ENCODE results near the gene CUX1. TPM values are rescaled to one million over a fixed set of nuclear protein-coding genes. Genes with fewer than 3 reads are reported as not detected.
"Not testable (repeated sequence)": the region's sequence is repeated elsewhere in the genome, so short reads cannot be mapped to it uniquely, and the experiment has no call there.

The CUX1 gene
- total RNA-seq, 1 donor, result 99.1 TPM

DNA sequence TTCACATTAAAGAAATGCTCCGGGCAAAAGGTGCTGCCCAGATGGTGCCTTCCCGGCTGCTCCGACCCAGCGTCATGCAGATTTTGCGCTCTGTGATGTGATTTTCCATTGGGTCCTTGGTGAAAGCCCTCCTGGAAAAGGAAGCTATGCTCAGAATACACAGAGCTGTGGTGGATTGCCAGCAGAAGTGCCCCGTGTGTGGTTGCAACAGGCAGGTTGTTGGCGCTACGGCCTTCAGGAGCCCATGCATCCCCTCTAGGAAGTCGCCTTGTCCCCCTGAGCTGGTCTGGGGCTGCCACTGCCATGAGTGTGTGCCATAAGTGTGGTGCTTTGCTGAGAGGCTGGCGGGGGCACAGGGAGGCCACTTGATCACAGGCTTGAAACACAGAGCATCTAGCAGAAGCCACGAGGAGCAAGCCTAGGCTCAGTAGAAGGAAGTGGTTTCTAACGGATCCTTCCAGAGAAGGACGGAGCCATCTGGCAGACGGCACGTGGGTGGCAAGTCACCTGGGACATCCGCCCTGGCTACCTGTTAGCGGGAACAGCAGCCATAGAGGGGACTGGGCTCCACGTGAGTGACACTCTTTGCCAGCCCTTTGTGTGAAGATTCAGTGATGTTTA, 210.9 kb downstream of the CUX1 start:
- peak in 2 of 3 donors; percentile 54 to 80 for DNase-seq (ENCODE audit: low read depth in 2 of 3, low spot score in 2 of 3)

- DNase-seq (ENCODE audit: low read depth in 2 of 3, low spot score in 2 of 3), result no peak
Observed at GRCh38 chr7:102029616-102030015, 212.2 kb downstream of the CUX1 start.

- no peak for DNase-seq (ENCODE audit: low read depth in 2 of 3, low spot score in 2 of 3)
Observed at GRCh38 chr7:102030696-102031095, 213.3 kb downstream of the CUX1 start.

DNA sequence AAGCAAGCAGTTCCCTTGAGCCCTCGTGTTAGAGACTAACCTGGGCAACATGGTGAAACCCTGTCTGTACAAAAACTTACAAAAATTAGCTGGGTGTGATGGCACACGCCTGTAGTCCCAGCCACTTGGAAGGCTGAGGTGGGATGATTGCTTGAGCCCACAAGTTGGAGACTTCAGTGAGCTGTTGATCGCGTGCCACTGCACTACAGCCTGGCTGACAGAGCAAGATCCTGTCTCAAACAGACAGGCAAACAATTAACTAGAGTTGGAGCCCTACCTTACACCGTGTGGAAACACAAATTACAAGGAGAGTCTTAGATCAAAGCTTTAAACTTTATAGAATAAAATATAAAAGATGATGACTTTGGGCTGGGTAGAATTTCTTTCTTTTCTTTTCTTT, 219.5 kb downstream of the CUX1 start:
- DNase-seq (ENCODE audit: low read depth in 2 of 3, low spot score in 2 of 3), result no peak

- no peak for DNase-seq (ENCODE audit: low read depth in 2 of 3, low spot score in 2 of 3)
Observed at GRCh38 chr7:102039706-102040105, 222.3 kb downstream of the CUX1 start.

DNA sequence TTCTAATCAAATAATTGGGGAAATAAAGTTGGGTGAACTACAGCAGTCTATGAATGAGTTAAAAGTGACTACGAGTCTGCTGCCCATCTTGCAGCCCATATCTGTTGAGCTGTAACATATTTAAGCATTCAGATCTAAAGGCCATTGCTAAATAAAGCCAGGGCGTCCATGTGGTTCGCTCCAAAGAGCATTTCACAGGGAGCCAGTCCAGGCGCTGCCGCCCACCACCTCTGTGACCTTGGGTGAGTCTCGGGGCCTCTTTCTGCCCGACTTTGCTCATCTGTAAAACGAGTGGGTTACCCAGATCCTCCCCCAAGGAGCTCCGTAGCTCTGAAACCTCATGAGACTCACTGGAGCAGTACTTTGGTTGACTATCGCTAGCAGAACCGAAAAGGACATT, 223.1 kb downstream of the CUX1 start:
- DNase-seq (ENCODE audit: low read depth in 2 of 3, low spot score in 2 of 3), result no peak

DNA sequence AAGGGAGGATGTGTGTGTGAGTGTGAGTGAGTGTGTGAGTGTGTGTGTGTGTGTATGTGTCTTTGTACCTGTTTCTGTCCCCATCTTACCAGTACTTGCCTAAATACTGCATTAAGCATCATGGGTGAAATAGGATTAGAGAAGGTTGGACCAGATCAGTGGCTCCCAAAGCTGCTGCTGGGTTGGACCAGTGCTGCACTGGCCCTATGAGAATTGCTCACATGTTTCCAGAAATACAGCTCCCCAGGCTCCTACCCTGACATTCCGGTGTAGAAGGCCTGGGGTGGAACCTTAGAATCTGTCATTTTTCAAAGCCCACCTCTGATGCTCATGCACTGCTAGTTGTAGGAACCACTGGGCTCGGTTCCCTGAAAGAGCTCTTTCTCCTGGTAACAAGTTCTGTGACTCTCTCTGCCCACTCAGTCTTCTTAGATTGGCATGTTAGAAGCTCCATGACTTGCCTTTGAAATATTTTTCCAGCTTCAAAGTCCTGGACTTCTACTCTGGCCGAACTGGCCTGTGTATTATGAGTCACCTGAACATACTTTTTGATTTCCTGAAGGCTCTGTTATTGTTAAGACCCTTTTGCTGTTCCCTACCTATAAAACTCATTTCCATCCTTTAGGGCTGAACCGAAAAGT, 224.7 kb downstream of the CUX1 start:
- DNase-seq (ENCODE audit: low read depth in 2 of 3, low spot score in 2 of 3), result no peak

DNA sequence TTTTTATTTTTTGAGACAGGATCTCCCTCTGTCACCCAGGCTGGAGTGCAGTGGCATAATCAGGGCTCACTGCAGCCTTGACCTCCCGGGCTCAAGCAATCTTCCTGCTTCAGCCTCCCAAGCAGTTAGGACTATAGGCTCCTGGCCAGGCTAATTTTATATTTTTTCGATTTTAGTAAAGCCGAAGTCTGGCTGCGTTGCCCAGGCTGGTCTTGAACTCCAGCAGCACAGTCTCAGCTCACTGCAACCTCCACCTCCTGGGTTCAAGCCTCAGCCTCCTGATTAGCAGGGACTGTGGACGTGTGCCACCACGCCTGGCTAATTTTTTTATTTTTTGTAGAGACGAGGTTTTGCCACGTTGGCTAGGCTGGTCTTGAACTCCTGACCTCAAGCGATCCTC, 225.4 kb downstream of the CUX1 start:
- not testable (repeated sequence) for DNase-seq (ENCODE audit: low read depth in 2 of 3, low spot score in 2 of 3)

- no peak for DNase-seq (ENCODE audit: low read depth in 2 of 3, low spot score in 2 of 3)
Observed at GRCh38 chr7:102044641-102044983, 227.2 kb downstream of the CUX1 start.

- DNase-seq (ENCODE audit: low read depth in 2 of 3, low spot score in 2 of 3), result peak in 2 of 3 donors; percentile 44 to 47
Observed at GRCh38 chr7:102044984-102045673, 227.7 kb downstream of the CUX1 start.

DNA sequence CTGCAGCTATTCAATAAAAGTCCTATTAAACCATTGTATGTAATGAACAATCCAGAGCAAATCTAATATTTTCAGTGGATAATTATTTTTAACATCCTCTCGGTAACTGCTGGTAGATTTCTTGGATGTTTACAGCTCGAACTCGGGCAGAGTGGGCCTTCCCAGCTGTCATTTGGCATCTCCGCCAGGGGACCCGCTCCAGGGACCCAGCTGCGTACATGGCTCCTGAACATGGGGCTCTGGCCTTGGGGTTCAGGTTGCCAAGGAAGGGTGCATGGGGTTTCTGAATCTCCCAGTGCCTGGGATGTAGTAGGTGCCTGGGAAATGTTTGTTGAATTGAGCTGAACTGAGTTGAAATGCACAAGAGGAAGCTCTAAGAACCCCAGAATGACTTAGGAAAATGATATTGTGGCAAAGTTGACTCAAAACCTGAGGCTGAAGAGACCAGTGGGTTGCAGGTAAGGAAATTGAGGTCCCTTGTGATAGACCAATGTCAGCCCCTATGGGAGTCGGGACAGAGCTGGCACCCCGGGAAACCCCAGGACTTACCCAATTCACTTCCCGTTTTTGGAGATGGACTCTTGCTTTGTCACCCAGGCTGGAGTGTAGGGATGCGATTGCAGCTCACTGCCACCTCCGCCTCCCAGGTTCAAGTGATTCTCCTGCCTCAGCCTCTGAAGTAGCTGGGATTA, 228.4 kb downstream of the CUX1 start:
- no peak for DNase-seq (ENCODE audit: low read depth in 2 of 3, low spot score in 2 of 3)

GRCh38 chr7:102046373-102047117, 229.1 kb downstream of the CUX1 start:
- no peak for DNase-seq (ENCODE audit: low read depth in 2 of 3, low spot score in 2 of 3)

DNA sequence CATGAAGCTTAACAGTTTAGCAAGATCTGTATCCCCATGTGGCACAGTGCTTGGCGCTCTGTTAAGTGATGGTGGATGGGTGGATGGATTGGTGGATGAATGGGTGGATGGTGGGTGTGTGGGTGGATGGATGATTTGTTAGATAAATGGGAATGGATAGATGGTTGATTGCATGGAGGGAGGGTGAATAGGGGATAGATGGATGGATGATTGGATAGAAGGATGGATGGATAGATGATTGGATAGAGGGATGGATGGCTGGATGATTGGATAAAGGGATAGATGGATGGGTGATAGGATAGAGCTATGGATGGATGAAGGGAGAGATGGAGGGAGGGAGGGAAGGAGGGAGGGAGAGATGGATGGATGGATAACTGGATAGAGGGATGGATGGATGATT, 229.7 kb downstream of the CUX1 start:
- no peak for DNase-seq (ENCODE audit: low read depth in 2 of 3, low spot score in 2 of 3)

- DNase-seq (ENCODE audit: low read depth in 2 of 3, low spot score in 2 of 3), result no peak
Observed at GRCh38 chr7:102049765-102050164, 232.3 kb downstream of the CUX1 start.

DNA sequence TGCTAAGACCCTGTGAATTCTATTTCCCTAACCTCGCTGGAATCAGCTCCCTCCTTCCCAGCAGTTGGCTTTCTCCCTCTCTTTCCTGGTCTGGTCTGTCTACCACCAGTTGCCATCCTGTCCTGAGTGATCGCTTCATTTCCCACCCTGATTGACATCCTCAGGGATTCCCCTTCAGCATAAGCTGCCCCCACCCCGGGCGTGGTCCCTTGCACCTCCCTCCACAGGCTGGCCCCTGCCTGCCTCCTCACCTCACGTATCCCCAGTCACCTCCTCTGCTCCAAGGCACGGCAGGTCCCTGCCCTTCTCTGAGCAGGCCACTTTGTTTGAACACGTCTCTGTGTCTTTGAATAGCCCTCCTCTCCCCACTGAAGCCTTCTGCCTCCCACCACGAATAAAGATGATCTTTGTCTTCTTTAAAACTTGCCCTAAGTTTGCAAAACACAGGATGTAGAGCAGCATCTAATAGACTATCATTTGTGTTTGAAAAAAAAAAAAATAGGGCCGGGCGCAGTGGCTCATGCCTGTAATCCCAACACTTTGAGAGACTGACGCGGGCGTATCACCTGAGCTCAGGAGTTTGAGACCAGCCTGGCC, 233.5 kb downstream of the CUX1 start:
- DNase-seq (ENCODE audit: low read depth in 2 of 3, low spot score in 2 of 3), result no peak

DNA sequence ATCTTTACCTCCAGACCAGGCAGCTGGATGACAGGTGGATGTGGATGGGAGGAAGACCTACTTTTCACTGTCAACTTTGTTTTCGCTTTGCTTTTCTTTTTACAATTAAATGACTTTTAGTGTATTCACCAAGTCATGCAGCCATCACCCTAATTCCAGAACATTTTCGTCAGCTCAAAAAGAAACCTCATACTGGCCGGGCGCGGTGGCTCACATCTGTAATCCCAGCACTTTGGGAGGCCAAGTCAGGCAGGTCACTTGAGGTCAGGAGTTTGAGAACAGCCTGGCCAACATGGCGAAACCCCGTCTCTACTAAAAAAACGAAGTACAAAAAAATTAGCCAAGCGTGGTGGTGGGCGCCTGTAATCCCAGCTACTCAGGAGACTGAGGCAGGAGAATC, 234.3 kb downstream of the CUX1 start:
- not testable (repeated sequence) for DNase-seq (ENCODE audit: low read depth in 2 of 3, low spot score in 2 of 3)

DNA sequence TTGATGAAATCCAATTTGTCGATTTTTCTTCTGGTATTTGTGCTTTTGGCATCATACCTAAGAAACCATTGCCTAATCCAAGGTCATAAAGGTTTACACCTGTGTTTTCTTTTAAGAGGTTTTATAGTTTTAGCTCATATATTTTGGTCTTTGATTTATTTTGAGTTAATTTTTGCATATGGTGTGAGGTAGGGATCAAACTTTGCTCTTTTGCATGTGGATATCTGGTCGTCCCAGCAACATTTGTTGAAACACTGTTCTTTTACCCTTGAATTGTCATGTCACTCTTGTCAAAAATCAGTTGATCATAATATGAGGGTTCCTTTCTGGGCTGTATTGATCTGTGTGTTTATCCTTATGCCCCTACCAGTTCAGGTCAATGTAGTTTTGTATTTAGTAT, 236.7 kb downstream of the CUX1 start:
- peak in 1 of 3 donors; percentile 30 for DNase-seq (ENCODE audit: low read depth in 2 of 3, low spot score in 2 of 3)

GRCh38 chr7:102055181-102055976, 238.0 kb downstream of the CUX1 start:
- no peak for DNase-seq (ENCODE audit: low read depth in 2 of 3, low spot score in 2 of 3)

DNA sequence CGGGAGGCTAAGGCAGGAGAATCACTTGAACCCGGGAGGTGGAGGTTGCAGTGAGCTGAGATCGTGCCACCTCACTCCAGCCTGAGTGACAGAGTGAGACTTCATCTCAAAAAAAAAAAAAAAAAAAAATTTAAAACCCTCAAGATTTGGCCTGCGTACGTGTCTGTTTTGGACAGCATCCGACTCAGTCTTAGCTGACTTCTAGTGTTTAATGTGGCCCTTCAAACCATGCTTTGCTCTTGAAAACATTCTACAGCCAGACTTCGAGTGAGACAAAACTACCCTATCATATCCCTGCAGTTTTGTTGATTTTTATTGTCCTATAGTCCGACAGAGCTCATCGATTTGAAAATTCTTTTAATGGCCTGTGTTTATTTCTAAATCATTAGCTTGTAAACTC, 242.1 kb downstream of the CUX1 start:
- DNase-seq (ENCODE audit: low read depth in 2 of 3, low spot score in 2 of 3), result no peak
